Right lobe of liver (tissue), 6 donors: Measurements from ENCODE around the gene MCRS1. TPM values are rescaled to one million over a fixed set of nuclear protein-coding genes. Genes with fewer than 3 reads are reported as not detected.

Source experiments
- ATAC-seq, 4 donors: fragments of 200-7000 bp; cut with Tn5 transposase; one replicate each; pipeline ENCODE4 v1.9.1; 2020; ENCODE audit warnings: mild to moderate bottlenecking in 4 of 4, moderate library complexity in 4 of 4
- DNase-seq, 3 donors: peaks; one replicate each; pipeline ENCODE4 v3.0.0-alpha.2; 2020
- H3K27ac ChIP-seq, 3 donors: fragments of 200-600 bp; one replicate each; pipeline ENCODE4 v1.8.0; 2022
- H3K27me3 ChIP-seq, 2 donors: fragments of 200-600 bp; one replicate each; pipeline ENCODE4 v1.8.0; 2022
- H3K36me3 ChIP-seq, 4 donors: fragments of 200-600 bp; sonication (generic) in 1 of 4; one replicate each; pipeline versions ENCODE4 v1.5.1 to v1.8.0; 2017 to 2022; ENCODE audit warnings: control low read depth in 1 of 4
- H3K4me1 ChIP-seq, 4 donors: fragments of 200-600 bp; sonication (generic) in 1 of 4; one replicate each; pipeline versions ENCODE4 v1.5.1 to v1.8.0; 2017 to 2022; ENCODE audit warnings: control low read depth in 1 of 4
- H3K4me3 ChIP-seq, 3 donors: fragments of 200-600 bp; one replicate each; pipeline ENCODE4 v1.8.0; 2022
- H3K9me3 ChIP-seq, 4 donors: fragments of 200-600 bp; sonication (generic) in 1 of 4; one replicate each; pipeline versions ENCODE4 v1.5.1 to v1.8.0; 2017 to 2022; ENCODE audit warnings: control low read depth in 1 of 4
- CTCF ChIP-seq, 4 donors: fragments of 200-600 bp in 3 of 4; fragments of 450-650 bp in 1 of 4; IDR thresholded peaks; one replicate each; pipeline versions ENCODE4 v1.5.1 to v1.8.0; 2016 to 2022; ENCODE audit warnings: antibody characterized with exemption in 4 of 4, mild to moderate bottlenecking in 2 of 4
- POLR2A ChIP-seq: fragments of 450-650 bp; IDR thresholded peaks from one replicate; pipeline ENCODE4 v1.6.1; 2017; ENCODE audit warnings: antibody characterized with exemption, mild to moderate bottlenecking
- WGBS: methylation state at CpG from one replicate; pipeline ENCODE4 v1.1.6; 2018; ENCODE audit warnings: low coverage, low lambda C conversion rate; ENCODE audit not compliant: insufficient coverage; ENCODE audit errors: missing lambda C conversion rate; 5-methylcytosine and 5-hydroxymethylcytosine counted together
- intact Hi-C, 2 donors: fragments of 100-400 bp; cut with DNase I; formaldehyde crosslinking; loops; one replicate each; pipeline versions ENCODE4 v1.11.2 to v1.14.1; 2022
- total RNA-seq, 6 experiments: library from RNA; depleted of rRNA in 2 of 6; stranded (reverse); fragments of >200 nt in 2 of 6; fragmentation: NEBNext Ultra II Directional in 3 of 6; extraction: Animal tissue kit (Norgen Biotek cat#: 25700) in 3 of 6; gene quantifications; one replicate each; pipeline versions ENCODE4 v1.1.0 to v1.2.4, GENCODE V29; 2016 to 2023
- donor health status: DM: no; HTN: yes; CAD: no.
- donor health status: DM: no; HTN: no; CAD: no.
- donor health status: DM: no; HTN: no; CAD: no.
- donor health status: DM: no; HTN: yes; CAD: no.
- donor health status: DM: no; HTN: yes; CAD: no.

The MCRS1 gene
- total RNA-seq, 6 experiments from 2014 or later = 16.0 to 23.0 (median 20.4) TPM

GRCh38 chr12:49582850-49583249 lies 14.9 kb upstream of the MCRS1 start:
- 26% methylated on average over 4 of the region's 4 CpGs for WGBS
- H3K27ac ChIP-seq = no peak overlapping the region
- peak; percentile 30 to 52 (median 36) for ATAC-seq

GRCh38 chr12:49582201-49582600 lies 14.3 kb upstream of the MCRS1 start:
- no peaks in the 10 kb centered on the region for H3K9me3 ChIP-seq
- ATAC-seq = no peak
- H3K27ac ChIP-seq = no peak overlapping the region
- H3K4me3 ChIP-seq = no peak overlapping the region
- H3K27me3 ChIP-seq = no peaks in the 10 kb centered on the region
- TF ChIP-seq CTCF (IDR thresholded peaks at IDR 0.05) (no peak), POLR2A (no peak)
- intact Hi-C loops = no loop called here
- H3K4me1 ChIP-seq = peaks cover 0 to 3% (median 0%) of the 10 kb centered on the region in 4 donors
- 67% methylated on average over 1 of the region's 1 CpG for WGBS
- no peaks in the 10 kb centered on the region for H3K36me3 ChIP-seq
- DNase-seq = no peak

More at GRCh38 chr12:49582850-49583249, 14.9 kb upstream of the MCRS1 start:
- no peak overlapping the region for H3K4me3 ChIP-seq
- H3K27me3 ChIP-seq = no peaks in the 10 kb centered on the region
- H3K36me3 ChIP-seq = no peaks in the 10 kb centered on the region
- H3K4me1 ChIP-seq = peaks cover 0 to 3% (median 0%) of the 10 kb centered on the region in 4 donors
- no peaks in the 10 kb centered on the region for H3K9me3 ChIP-seq
- TF ChIP-seq POLR2A (no peak), CTCF (IDR thresholded peaks at IDR 0.05) (no peak)
- DNase-seq = no peak
- intact Hi-C loops = no loop called here

GRCh38 chr12:49580572-49581535 lies 12.9 kb upstream of the MCRS1 start:
- Histone ChIP-seq H3K9me3 (no peaks in the 10 kb centered on the region), H3K27me3 (no peaks in the 10 kb centered on the region), H3K27ac (no peak overlapping the region), H3K4me3 (no peak overlapping the region), H3K4me1 (peaks cover 0 to 3% (median 0%) of the 10 kb centered on the region in 4 donors), H3K36me3 (no peaks in the 10 kb centered on the region)
- intact Hi-C loops = no loop called here
- DNase-seq (peak in 2 of 3 donors; percentile 57 to 68), ATAC-seq (peak; percentile 87 to 95 (median 90))
- 0% methylated on average over 6 of the region's 8 CpGs for WGBS
- TF ChIP-seq CTCF (IDR thresholded peaks at IDR 0.05) (peak; percentile 73 to 82 (median 80)), POLR2A (no peak)

- no peaks in the 10 kb centered on the region for H3K27me3 ChIP-seq
- H3K9me3 ChIP-seq = no peaks in the 10 kb centered on the region
- no peak overlapping the region for H3K4me3 ChIP-seq
- H3K27ac ChIP-seq = no peak overlapping the region
- intact Hi-C loops = no loop called here
- no peaks in the 10 kb centered on the region for H3K36me3 ChIP-seq
- WGBS = 79% methylated on average over 7 of the region's 13 CpGs
- H3K4me1 ChIP-seq = peaks cover 0 to 3% (median 0%) of the 10 kb centered on the region in 4 donors
- no peak for DNase-seq
- ATAC-seq = no peak
- TF ChIP-seq CTCF (IDR thresholded peaks at IDR 0.05) (no peak), POLR2A (no peak)
These were observed 10.7 kb upstream of the MCRS1 start for GRCh38 chr12:49578471-49579112.
